Measurements from ENCODE around the gene ZC3H8. TPM values are rescaled to one million over a fixed set of nuclear protein-coding genes. Genes with fewer than 3 reads are reported as not detected.

ZC3H8 gene
- total and polyA plus RNA-seq, 2 experiments from 2014 or later: 2.7 to 7.0 TPM

- H3K79me2 ChIP-seq (ENCODE audit: insufficient read depth): no peaks in the 10 kb centered on the region
- no peaks in the 10 kb centered on the region for H4K20me1 ChIP-seq (ENCODE audit: insufficient read depth)
- H3F3A ChIP-seq (ENCODE audit: insufficient read depth): peaks cover 3% of the 10 kb centered on the region; the same call in 1 of the 2 replicates
- no peak overlapping the region for H3K27ac ChIP-seq
- no peak overlapping the region for H2AFZ ChIP-seq
- in situ Hi-C loops (cut with MboI): no loop called here
- 73 to 75% methylated on average over 2 of the region's 2 CpGs for WGBS, 2 experiments (ENCODE audit: low coverage in 1 of 2, low lambda C conversion rate in 2 of 2, missing lambda C conversion rate in 2 of 2)
- no peaks in the 10 kb centered on the region for H3K36me3 ChIP-seq (ENCODE audit: low read depth)
- H3K27me3 ChIP-seq (replicated peaks; ENCODE audit: insufficient read depth): no peaks in the 10 kb centered on the region
- no peak overlapping the region for H3K9ac ChIP-seq
- H3K4me3 ChIP-seq: no peak overlapping the region
- no peak for TF ChIP-seq EZH2 (IDR thresholded peaks at IDR 0.05; ENCODE audit: insufficient read depth, poor library complexity, severe bottlenecking)
- TF ChIP-seq EZH2phosphoT487 (IDR thresholded peaks at IDR 0.05; ENCODE audit: insufficient read depth, low read depth): no peak
- DNase-seq: no peak
- no peak overlapping the region for H3K4me2 ChIP-seq (ENCODE audit: unreplicated experiment)
- no peaks in the 10 kb centered on the region for H3K9me3 ChIP-seq (ENCODE audit: low read depth)
- no peaks in the 10 kb centered on the region for H3K9me2 ChIP-seq (ENCODE audit: insufficient read depth)
- H3K4me1 ChIP-seq (ENCODE audit: insufficient read depth): peaks cover 10% of the 10 kb centered on the region
These were observed 41.6 kb upstream of the ZC3H8 start for GRCh38 chr2:112296407-112296806.

- Histone ChIP-seq H4K20me1 (ENCODE audit: insufficient read depth) (no peaks in the 10 kb centered on the region), H3K4me1 (ENCODE audit: insufficient read depth) (0 out of 2 replicates have a peak, but pooled peaks cover 1% of the 10 kb centered on the region), H3K27ac (no peak overlapping the region), H3K4me3 (no peak overlapping the region), H3F3A (ENCODE audit: insufficient read depth) (no peaks in the 10 kb centered on the region), H2AFZ (no peak overlapping the region), H3K9me3 (ENCODE audit: low read depth) (no peaks in the 10 kb centered on the region), H3K9ac (no peak overlapping the region), H3K27me3 (replicated peaks; ENCODE audit: insufficient read depth) (no peaks in the 10 kb centered on the region), H3K79me2 (ENCODE audit: insufficient read depth) (no peaks in the 10 kb centered on the region), H3K9me2 (ENCODE audit: insufficient read depth) (no peaks in the 10 kb centered on the region), H3K36me3 (ENCODE audit: low read depth) (no peaks in the 10 kb centered on the region), H3K4me2 (ENCODE audit: unreplicated experiment) (no peak overlapping the region)
- DNase-seq: no peak
- in situ Hi-C loops (cut with MboI): no loop called here
- TF ChIP-seq EZH2 (IDR thresholded peaks at IDR 0.05; ENCODE audit: insufficient read depth, poor library complexity, severe bottlenecking): no peak
- TF ChIP-seq EZH2phosphoT487 (IDR thresholded peaks at IDR 0.05; ENCODE audit: insufficient read depth, low read depth): no peak
- 68 to 73% methylated on average over 5 of the region's 5 CpGs for WGBS, 2 experiments (ENCODE audit: low coverage in 1 of 2, low lambda C conversion rate in 2 of 2, missing lambda C conversion rate in 2 of 2)
These were observed 40.7 kb upstream of the ZC3H8 start for GRCh38 chr2:112295407-112296078.

- WGBS, 2 experiments (ENCODE audit: low coverage in 1 of 2, low lambda C conversion rate in 2 of 2, missing lambda C conversion rate in 2 of 2): 87 to 89% methylated on average over 8 of the region's 8 CpGs
- H3K9ac ChIP-seq: no peak overlapping the region
- H2AFZ ChIP-seq: no peak overlapping the region
- H3K27me3 ChIP-seq (replicated peaks; ENCODE audit: insufficient read depth): no peaks in the 10 kb centered on the region
- TF ChIP-seq EZH2 (IDR thresholded peaks at IDR 0.05; ENCODE audit: insufficient read depth, poor library complexity, severe bottlenecking) (no peak), EZH2phosphoT487 (IDR thresholded peaks at IDR 0.05; ENCODE audit: insufficient read depth, low read depth) (no peak)
- no peaks in the 10 kb centered on the region for H3F3A ChIP-seq (ENCODE audit: insufficient read depth)
- no peak for DNase-seq
- H3K27ac ChIP-seq: no peak overlapping the region
- no peaks in the 10 kb centered on the region for H3K4me1 ChIP-seq (ENCODE audit: insufficient read depth)
- no peak overlapping the region for H3K4me3 ChIP-seq
- H3K36me3 ChIP-seq (ENCODE audit: low read depth): no peaks in the 10 kb centered on the region
- no peaks in the 10 kb centered on the region for H4K20me1 ChIP-seq (ENCODE audit: insufficient read depth)
- no peaks in the 10 kb centered on the region for H3K9me3 ChIP-seq (ENCODE audit: low read depth)
- no peaks in the 10 kb centered on the region for H3K9me2 ChIP-seq (ENCODE audit: insufficient read depth)
- H3K79me2 ChIP-seq (ENCODE audit: insufficient read depth): no peaks in the 10 kb centered on the region
- in situ Hi-C loops (cut with MboI): no loop called here
- H3K4me2 ChIP-seq (ENCODE audit: unreplicated experiment): no peak overlapping the region
These were observed 39.0 kb upstream of the ZC3H8 start for GRCh38 chr2:112293636-112294401.

- DNase-seq: no peak
- in situ Hi-C loops (cut with MboI): no loop called here
- no peaks in the 10 kb centered on the region for H4K20me1 ChIP-seq (ENCODE audit: insufficient read depth)
- H2AFZ ChIP-seq: no peak overlapping the region
- H3K4me1 ChIP-seq (ENCODE audit: insufficient read depth): no peaks in the 10 kb centered on the region
- TF ChIP-seq EZH2phosphoT487 (IDR thresholded peaks at IDR 0.05; ENCODE audit: insufficient read depth, low read depth) (no peak), EZH2 (IDR thresholded peaks at IDR 0.05; ENCODE audit: insufficient read depth, poor library complexity, severe bottlenecking) (no peak)
- no peaks in the 10 kb centered on the region for H3K79me2 ChIP-seq (ENCODE audit: insufficient read depth)
- H3K4me2 ChIP-seq (ENCODE audit: unreplicated experiment): no peak overlapping the region
- no peak overlapping the region for H3K27ac ChIP-seq
- WGBS, 2 experiments (ENCODE audit: low coverage in 1 of 2, low lambda C conversion rate in 2 of 2, missing lambda C conversion rate in 2 of 2): 47 to 50% methylated on average over 1 of the region's 1 CpG
- H3K36me3 ChIP-seq (ENCODE audit: low read depth): no peaks in the 10 kb centered on the region
- H3F3A ChIP-seq (ENCODE audit: insufficient read depth): no peaks in the 10 kb centered on the region
- H3K9me2 ChIP-seq (ENCODE audit: insufficient read depth): no peaks in the 10 kb centered on the region
- no peak overlapping the region for H3K9ac ChIP-seq
- H3K27me3 ChIP-seq (replicated peaks; ENCODE audit: insufficient read depth): no peaks in the 10 kb centered on the region
- H3K4me3 ChIP-seq: no peak overlapping the region
- H3K9me3 ChIP-seq (ENCODE audit: low read depth): no peaks in the 10 kb centered on the region
These were observed 35.8 kb upstream of the ZC3H8 start for GRCh38 chr2:112290648-112291047.
